ENCODE results near the gene CDK5RAP2.

The CDK5RAP2 gene

DNA sequence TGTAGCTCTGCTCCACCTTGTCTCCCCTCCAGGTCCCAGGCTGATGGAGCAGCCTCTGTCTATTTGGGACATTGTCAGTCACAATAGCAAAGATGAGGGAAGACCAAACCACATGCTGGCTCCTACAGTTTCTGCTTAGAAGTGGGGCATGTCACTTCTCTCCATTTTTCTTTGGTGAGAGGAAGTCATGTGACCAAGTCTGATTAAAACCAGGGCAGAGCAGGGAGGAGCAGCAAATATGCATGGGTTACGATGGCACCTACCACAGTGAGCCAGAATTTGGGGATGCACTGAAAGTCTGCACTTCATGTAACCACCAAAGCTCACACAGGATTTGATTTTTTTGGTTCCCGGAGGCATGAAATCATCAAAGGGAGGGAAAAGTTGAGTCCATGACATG lies 234.6 kb downstream of the CDK5RAP2 start:
- CTCF ChIA-PET: interaction anchor here (0.9 to 1.2 kb wide), 2 partner anchors 32 to 790 kb away, joined by 3 to 4 read pairs; no protein-coding TSS in a partner anchor

DNA sequence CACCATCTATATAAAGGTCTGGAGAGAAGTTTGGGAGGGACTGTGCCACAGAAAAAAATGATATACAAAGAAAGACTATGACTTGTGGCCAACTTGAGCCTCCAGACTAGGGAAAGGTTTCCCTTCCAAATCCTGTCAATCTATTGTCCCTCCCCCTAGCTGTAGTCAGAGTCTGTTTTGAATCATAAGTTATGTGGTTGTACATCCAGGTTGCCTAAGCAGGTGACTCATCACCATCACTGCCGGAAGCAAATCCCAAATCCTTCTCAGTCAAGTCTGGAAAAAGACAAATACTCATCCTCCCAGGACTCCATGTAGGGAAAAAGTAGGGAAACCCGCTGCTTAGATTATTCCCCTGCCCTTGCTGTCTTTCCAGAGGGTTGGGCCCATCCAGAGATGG lies 235.7 kb downstream of the CDK5RAP2 start:
- no peak for TF ChIP-seq WT1 (tag by site-specific recombination; IDR thresholded peaks at IDR 0.05)
- TF ChIP-seq ZNF24 (tag by site-specific recombination; IDR thresholded peaks at IDR 0.05): no peak
- no peak for TF ChIP-seq ZNF660 (tag by site-specific recombination; IDR thresholded peaks at IDR 0.05)
- TF ChIP-seq, protein P1, sequence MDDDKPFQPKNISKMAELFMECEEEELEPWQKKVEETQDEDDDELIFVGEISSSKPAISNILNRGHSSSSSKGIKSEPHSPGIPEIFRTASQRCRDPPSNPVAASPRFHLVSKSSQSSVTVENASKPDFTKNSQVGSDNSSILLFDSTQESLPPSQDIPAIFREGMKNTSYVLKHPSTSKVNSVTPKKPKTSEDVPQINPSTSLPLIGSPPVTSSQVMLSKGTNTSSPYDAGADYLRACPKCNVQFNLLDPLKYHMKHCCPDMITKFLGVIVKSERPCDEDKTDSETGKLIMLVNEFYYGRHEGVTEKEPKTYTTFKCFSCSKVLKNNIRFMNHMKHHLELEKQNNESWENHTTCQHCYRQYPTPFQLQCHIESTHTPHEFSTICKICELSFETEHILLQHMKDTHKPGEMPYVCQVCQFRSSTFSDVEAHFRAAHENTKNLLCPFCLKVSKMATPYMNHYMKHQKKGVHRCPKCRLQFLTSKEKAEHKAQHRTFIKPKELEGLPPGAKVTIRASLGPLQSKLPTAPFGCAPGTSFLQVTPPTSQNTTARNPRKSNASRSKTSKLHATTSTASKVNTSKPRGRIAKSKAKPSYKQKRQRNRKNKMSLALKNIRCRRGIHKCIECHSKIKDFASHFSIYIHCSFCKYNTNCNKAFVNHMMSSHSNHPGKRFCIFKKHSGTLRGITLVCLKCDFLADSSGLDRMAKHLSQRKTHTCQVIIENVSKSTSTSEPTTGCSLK (tag by site-specific recombination; IDR thresholded peaks at IDR 0.05): no peak
- ChIA-PET POLR2A (no interaction called here), CTCF (no interaction called here)
- Histone ChIP-seq H3K4me1 (ENCODE audit: control insufficient read depth, insufficient read depth, low read length) (no peaks in the 10 kb centered on the region), H3K27ac (ENCODE audit: extremely low read depth, low read depth, low read length) (no peak overlapping the region), H3K9me3 (ENCODE audit: control insufficient read depth, insufficient read depth, low read depth, low read length) (no peaks in the 10 kb centered on the region), H3K4me3 (ENCODE audit: low read depth, low read length) (no peak overlapping the region), H3K36me3 (ENCODE audit: control insufficient read depth in 2 of 2, insufficient read depth in 1 of 2, low read length in 2 of 2) (no peaks in the 10 kb centered on the region)

More for the DNA sequence above, 234.6 kb downstream of the CDK5RAP2 start:
- Histone ChIP-seq H3K27ac (ENCODE audit: extremely low read depth, low read depth, low read length) (no peak overlapping the region), H3K4me1 (ENCODE audit: control insufficient read depth, insufficient read depth, low read length) (no peaks in the 10 kb centered on the region), H3K36me3 (ENCODE audit: control insufficient read depth in 2 of 2, insufficient read depth in 1 of 2, low read length in 2 of 2) (no peaks in the 10 kb centered on the region), H3K4me3 (ENCODE audit: low read depth, low read length) (no peak overlapping the region), H3K9me3 (ENCODE audit: control insufficient read depth, insufficient read depth, low read depth, low read length) (no peaks in the 10 kb centered on the region)
- POLR2A ChIA-PET: no interaction called here
- TF ChIP-seq FEZF1 (tag by site-specific recombination; IDR thresholded peaks at IDR 0.05) (no peak), KLF8 (tag by site-specific recombination; IDR thresholded peaks at IDR 0.05) (no peak), ZBTB17 (tag by site-specific recombination; IDR thresholded peaks at IDR 0.05) (no peak), GLI2 (tag by site-specific recombination; IDR thresholded peaks at IDR 0.05; ENCODE audit: borderline replicate concordance, low read depth) (no peak), ZNF335 (tag by site-specific recombination; conservative IDR thresholded peaks at IDR 0.05) (no peak), ZNF274 (IDR thresholded peaks at IDR 0.05; ENCODE audit: low read length) (no peak), ZNF274 (tag by site-specific recombination; IDR thresholded peaks at IDR 0.05; ENCODE audit: borderline replicate concordance) (no peak), ZNF391 (tag by site-specific recombination; IDR thresholded peaks at IDR 0.05; ENCODE audit: borderline replicate concordance, low read depth) (no peak), ZNF132 (tag by site-specific recombination; IDR thresholded peaks at IDR 0.05; ENCODE audit: borderline replicate concordance) (no peak), ZSCAN30 (tag by site-specific recombination; IDR thresholded peaks at IDR 0.05) (no peak), ZFP3 (tag by site-specific recombination; IDR thresholded peaks at IDR 0.05; ENCODE audit: low read depth) (no peak)
- TF ChIP-seq, protein P2, sequence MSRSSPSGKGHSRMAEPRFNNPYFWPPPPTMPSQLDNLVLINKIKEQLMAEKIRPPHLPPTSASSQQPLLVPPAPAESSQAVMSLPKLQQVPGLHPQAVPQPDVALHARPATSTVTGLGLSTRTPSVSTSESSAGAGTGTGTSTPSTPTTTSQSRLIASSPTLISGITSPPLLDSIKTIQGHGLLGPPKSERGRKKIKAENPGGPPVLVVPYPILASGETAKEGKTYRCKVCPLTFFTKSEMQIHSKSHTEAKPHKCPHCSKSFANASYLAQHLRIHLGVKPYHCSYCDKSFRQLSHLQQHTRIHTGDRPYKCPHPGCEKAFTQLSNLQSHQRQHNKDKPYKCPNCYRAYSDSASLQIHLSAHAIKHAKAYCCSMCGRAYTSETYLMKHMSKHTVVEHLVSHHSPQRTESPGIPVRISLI (tag by site-specific recombination; IDR thresholded peaks at IDR 0.05): no peak
- TF ChIP-seq, protein P3, sequence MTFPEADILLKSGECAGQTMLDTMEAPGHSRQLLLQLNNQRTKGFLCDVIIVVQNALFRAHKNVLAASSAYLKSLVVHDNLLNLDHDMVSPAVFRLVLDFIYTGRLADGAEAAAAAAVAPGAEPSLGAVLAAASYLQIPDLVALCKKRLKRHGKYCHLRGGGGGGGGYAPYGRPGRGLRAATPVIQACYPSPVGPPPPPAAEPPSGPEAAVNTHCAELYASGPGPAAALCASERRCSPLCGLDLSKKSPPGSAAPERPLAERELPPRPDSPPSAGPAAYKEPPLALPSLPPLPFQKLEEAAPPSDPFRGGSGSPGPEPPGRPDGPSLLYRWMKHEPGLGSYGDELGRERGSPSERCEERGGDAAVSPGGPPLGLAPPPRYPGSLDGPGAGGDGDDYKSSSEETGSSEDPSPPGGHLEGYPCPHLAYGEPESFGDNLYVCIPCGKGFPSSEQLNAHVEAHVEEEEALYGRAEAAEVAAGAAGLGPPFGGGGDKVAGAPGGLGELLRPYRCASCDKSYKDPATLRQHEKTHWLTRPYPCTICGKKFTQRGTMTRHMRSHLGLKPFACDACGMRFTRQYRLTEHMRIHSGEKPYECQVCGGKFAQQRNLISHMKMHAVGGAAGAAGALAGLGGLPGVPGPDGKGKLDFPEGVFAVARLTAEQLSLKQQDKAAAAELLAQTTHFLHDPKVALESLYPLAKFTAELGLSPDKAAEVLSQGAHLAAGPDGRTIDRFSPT (tag by site-specific recombination; IDR thresholded peaks at IDR 0.05): no peak

DNA sequence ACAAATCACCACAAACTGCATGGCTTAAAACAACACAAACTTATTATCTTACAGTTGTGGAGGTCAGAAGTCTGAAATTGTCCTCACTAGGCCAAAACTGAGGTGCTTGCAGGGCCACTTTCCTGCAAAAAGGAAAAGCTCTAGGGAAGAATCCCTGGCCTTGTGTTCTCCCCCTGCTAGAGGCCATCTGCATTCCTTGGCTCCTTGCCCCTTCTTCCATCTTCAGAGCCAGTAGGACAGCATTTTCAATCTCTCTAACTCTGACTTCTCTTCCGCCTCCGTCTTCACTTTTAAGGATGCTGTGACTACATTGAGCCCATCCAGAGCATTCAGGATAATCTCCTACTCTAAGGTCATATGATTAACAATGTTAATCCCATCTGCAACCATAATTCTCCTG lies 236.6 kb downstream of the CDK5RAP2 start:
- H3K4me3 ChIP-seq (ENCODE audit: low read depth, low read length): no peak overlapping the region
- POLR2A ChIA-PET: no interaction called here
- no peaks in the 10 kb centered on the region for H3K36me3 ChIP-seq (ENCODE audit: control insufficient read depth in 2 of 2, insufficient read depth in 1 of 2, low read length in 2 of 2)
- H3K4me1 ChIP-seq (ENCODE audit: control insufficient read depth, insufficient read depth, low read length): no peaks in the 10 kb centered on the region
- CTCF ChIA-PET: no interaction called here
- no peaks in the 10 kb centered on the region for H3K9me3 ChIP-seq (ENCODE audit: control insufficient read depth, insufficient read depth, low read depth, low read length)
- no peak overlapping the region for H3K27ac ChIP-seq (ENCODE audit: extremely low read depth, low read depth, low read length)
- TF ChIP-seq ZNF416 (tag by site-specific recombination; IDR thresholded peaks at IDR 0.05) (no peak), BCL11A (tag by site-specific recombination; IDR thresholded peaks at IDR 0.05; ENCODE audit: low read depth) (no peak), ZNF10 (tag by site-specific recombination; IDR thresholded peaks at IDR 0.05) (no peak), ZNF16 (tag by site-specific recombination; IDR thresholded peaks at IDR 0.05; ENCODE audit: low read depth) (no peak), ZNF223 (tag by site-specific recombination; IDR thresholded peaks at IDR 0.05) (no peak), ZNF132 (tag by site-specific recombination; IDR thresholded peaks at IDR 0.05; ENCODE audit: borderline replicate concordance) (no peak), ZNF623 (tag by site-specific recombination; IDR thresholded peaks at IDR 0.05) (no peak), HOXA7 (CRISPR knock-in tag; IDR thresholded peaks at IDR 0.05; ENCODE audit: borderline replicate concordance) (no peak), ZNF24 (tag by site-specific recombination; IDR thresholded peaks at IDR 0.05) (no peak)
- TF ChIP-seq, protein P4, sequence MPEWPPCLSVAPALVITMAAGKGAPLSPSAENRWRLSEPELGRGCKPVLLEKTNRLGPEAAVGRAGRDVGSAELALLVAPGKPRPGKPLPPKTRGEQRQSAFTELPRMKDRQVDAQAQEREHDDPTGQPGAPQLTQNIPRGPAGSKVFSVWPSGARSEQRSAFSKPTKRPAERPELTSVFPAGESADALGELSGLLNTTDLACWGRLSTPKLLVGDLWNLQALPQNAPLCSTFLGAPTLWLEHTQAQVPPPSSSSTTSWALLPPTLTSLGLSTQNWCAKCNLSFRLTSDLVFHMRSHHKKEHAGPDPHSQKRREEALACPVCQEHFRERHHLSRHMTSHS (tag by site-specific recombination; IDR thresholded peaks at IDR 0.05): no peak
- TF ChIP-seq, protein P5, sequence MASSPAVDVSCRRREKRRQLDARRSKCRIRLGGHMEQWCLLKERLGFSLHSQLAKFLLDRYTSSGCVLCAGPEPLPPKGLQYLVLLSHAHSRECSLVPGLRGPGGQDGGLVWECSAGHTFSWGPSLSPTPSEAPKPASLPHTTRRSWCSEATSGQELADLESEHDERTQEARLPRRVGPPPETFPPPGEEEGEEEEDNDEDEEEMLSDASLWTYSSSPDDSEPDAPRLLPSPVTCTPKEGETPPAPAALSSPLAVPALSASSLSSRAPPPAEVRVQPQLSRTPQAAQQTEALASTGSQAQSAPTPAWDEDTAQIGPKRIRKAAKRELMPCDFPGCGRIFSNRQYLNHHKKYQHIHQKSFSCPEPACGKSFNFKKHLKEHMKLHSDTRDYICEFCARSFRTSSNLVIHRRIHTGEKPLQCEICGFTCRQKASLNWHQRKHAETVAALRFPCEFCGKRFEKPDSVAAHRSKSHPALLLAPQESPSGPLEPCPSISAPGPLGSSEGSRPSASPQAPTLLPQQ (tag by site-specific recombination; IDR thresholded peaks at IDR 0.05): no peak
